ENCODE measurements around the gene LGALS3.

Gene LGALS3

GRCh38 chr14:55099756-55100155, 29.3 kb upstream of the LGALS3 start:
- TF ChIP-seq PRDM10 (tag by site-specific recombination; IDR thresholded peaks at IDR 0.05) (peak; percentile 36), ZNF354C (tag by site-specific recombination; IDR thresholded peaks at IDR 0.05; ENCODE audit: borderline replicate concordance, low read depth) (no peak)
- POLR2A ChIA-PET = interaction anchor here (0.9 kb wide), 1 partner anchor 48 kb away, joined by 3 read pairs; the partner anchor contains the start of gene MAPK1IP1L

GRCh38 chr14:55101698-55102097, 27.4 kb upstream of the LGALS3 start:
- Histone ChIP-seq H3K27ac (ENCODE audit: extremely low read depth, low read depth, low read length) (peak overlapping the region; percentile 54), H3K36me3 (ENCODE audit: control insufficient read depth in 2 of 2, insufficient read depth in 1 of 2, low read length in 2 of 2) (no peaks in the 10 kb centered on the region), H3K9me3 (ENCODE audit: control insufficient read depth, insufficient read depth, low read depth, low read length) (no peaks in the 10 kb centered on the region), H3K4me3 (ENCODE audit: low read depth, low read length) (no peak overlapping the region), H3K4me1 (ENCODE audit: control insufficient read depth, insufficient read depth, low read length) (peaks cover 15% of the 10 kb centered on the region)
- TF ChIP-seq MZF1 (tag by site-specific recombination; IDR thresholded peaks at IDR 0.05; ENCODE audit: borderline replicate concordance) (no peak), ZNF423 (tag by site-specific recombination; IDR thresholded peaks at IDR 0.05) (no peak), ZNF248 (tag by site-specific recombination; IDR thresholded peaks at IDR 0.05) (no peak), ZNF174 (tag by site-specific recombination; IDR thresholded peaks at IDR 0.05) (no peak), ZNF416 (tag by site-specific recombination; IDR thresholded peaks at IDR 0.05) (no peak), ZNF600 (tag by site-specific recombination; IDR thresholded peaks at IDR 0.05) (no peak), ZNF76 (tag by site-specific recombination; IDR thresholded peaks at IDR 0.05; ENCODE audit: borderline replicate concordance, low read depth) (no peak), ZEB2 (tag by site-specific recombination; IDR thresholded peaks at IDR 0.05) (no peak), SP7 (tag by site-specific recombination; IDR thresholded peaks at IDR 0.05) (no peak), YY2 (tag by site-specific recombination; IDR thresholded peaks at IDR 0.05) (no peak), BCL6B (tag by site-specific recombination; IDR thresholded peaks at IDR 0.05) (no peak), ZNF26 (tag by site-specific recombination; IDR thresholded peaks at IDR 0.05) (no peak), ZNF701 (tag by site-specific recombination; IDR thresholded peaks at IDR 0.05) (no peak), SCRT2 (tag by site-specific recombination; IDR thresholded peaks at IDR 0.05) (no peak), EGR2 (tag by site-specific recombination; IDR thresholded peaks at IDR 0.05; ENCODE audit: low read depth) (no peak), ZNF133 (tag by site-specific recombination; IDR thresholded peaks at IDR 0.05) (no peak), ZBTB20 (tag by site-specific recombination; IDR thresholded peaks at IDR 0.05) (no peak)
- ChIA-PET POLR2A (no interaction called here), CTCF (interaction anchor here (0.6 to 2.5 kb wide), 2 partner anchors 12 kb away, joined by 3 to 9 read pairs; no protein-coding TSS in a partner anchor)

More at GRCh38 chr14:55099756-55100155, 29.3 kb upstream of the LGALS3 start:
- H3K9me3 ChIP-seq (ENCODE audit: control insufficient read depth, insufficient read depth, low read depth, low read length) = no peaks in the 10 kb centered on the region
- H3K27ac ChIP-seq (ENCODE audit: extremely low read depth, low read depth, low read length) = no peak overlapping the region
- H3K36me3 ChIP-seq (ENCODE audit: control insufficient read depth in 2 of 2, insufficient read depth in 1 of 2, low read length in 2 of 2) = no peaks in the 10 kb centered on the region
- peaks cover 15% of the 10 kb centered on the region for H3K4me1 ChIP-seq (ENCODE audit: control insufficient read depth, insufficient read depth, low read length)
- no peak overlapping the region for H3K4me3 ChIP-seq (ENCODE audit: low read depth, low read length)
- CTCF ChIA-PET = no interaction called here

Measured in HEK293 (cell line).